ENCODE measurements around the gene PRXL2B.

Gene PRXL2B

GRCh38 chr1:2590233-2591141, 3.9 kb downstream of the PRXL2B start:
- Mint-ChIP-seq H3K36me3 (ENCODE audit: low read depth) (peaks cover 39% of the 10 kb centered on the region), H3K4me3 (no peak overlapping the region), H3K27ac (no peak overlapping the region), H3K4me1 (ENCODE audit: low read depth) (peaks cover 20% of the 10 kb centered on the region), H3K27me3 (peaks cover 34% of the 10 kb centered on the region), H3K9me3 (no peaks in the 10 kb centered on the region)
- intact Hi-C loops (cut with micrococcal nuclease), result no loop called here

DNA sequence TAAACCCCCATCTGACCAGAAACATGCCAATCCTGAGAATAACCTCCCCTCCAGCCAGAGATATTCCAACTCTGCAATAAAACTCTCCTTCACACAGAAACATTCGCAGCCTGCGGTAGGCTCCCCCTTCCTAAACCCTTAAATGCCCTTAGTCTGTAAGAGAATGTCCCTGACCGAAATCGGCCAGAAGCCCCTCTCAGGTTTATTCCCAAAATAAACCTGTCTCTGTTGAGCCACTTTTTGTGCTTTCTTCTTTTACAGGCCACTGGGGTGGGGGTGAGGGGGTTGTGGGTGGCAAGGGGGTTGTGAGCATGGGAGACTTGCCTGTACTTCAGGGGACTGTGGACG, 4.6 kb downstream of the PRXL2B start:
- intact Hi-C loops (cut with micrococcal nuclease), result no loop called here
- Mint-ChIP-seq H3K9me3 (no peaks in the 10 kb centered on the region), H3K27ac (no peak overlapping the region), H3K36me3 (ENCODE audit: low read depth) (peaks cover 36% of the 10 kb centered on the region), H3K4me3 (no peak overlapping the region), H3K4me1 (ENCODE audit: low read depth) (peaks cover 19% of the 10 kb centered on the region), H3K27me3 (peaks cover 36% of the 10 kb centered on the region)

GRCh38 chr1:2591581-2592261, 5.1 kb downstream of the PRXL2B start:
- intact Hi-C loops (cut with micrococcal nuclease), result no loop called here
- peaks cover 31% of the 10 kb centered on the region for H3K36me3 Mint-ChIP-seq (ENCODE audit: low read depth)

DNA sequence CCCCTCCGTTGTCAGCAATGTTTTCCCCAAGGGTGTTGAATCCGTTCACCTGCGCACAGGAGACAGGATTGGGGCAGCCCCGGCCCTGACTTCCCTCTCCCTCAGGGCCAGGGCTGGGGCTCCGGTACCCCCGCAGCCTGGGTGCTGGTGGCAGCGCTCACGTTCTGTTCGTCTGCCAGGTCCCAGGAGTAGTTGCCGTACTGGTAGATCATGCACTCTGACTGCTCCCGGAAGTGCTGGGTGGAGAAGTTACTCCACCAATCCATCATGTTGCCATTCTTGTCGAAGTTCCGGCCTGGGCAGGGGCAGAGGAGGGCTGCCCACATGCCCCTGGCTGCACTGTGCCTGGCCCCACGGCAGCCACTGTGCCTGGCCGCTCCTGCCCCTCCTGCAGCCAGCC, 6.1 kb downstream of the PRXL2B start:
- Mint-ChIP-seq H3K27ac (peak overlapping the region; percentile 38), H3K9me3 (no peaks in the 10 kb centered on the region), H3K4me3 (no peak overlapping the region), H3K36me3 (ENCODE audit: low read depth) (peaks cover 23% of the 10 kb centered on the region), H3K27me3 (peaks cover 34% of the 10 kb centered on the region), H3K4me1 (ENCODE audit: low read depth) (peaks cover 13% of the 10 kb centered on the region)
- intact Hi-C loops (cut with micrococcal nuclease), result no loop called here

More at GRCh38 chr1:2591581-2592261, 5.1 kb downstream of the PRXL2B start:
- no peak overlapping the region for H3K4me3 Mint-ChIP-seq
- no peaks in the 10 kb centered on the region for H3K9me3 Mint-ChIP-seq
- peaks cover 19% of the 10 kb centered on the region for H3K4me1 Mint-ChIP-seq (ENCODE audit: low read depth)
- H3K27me3 Mint-ChIP-seq, result peaks cover 36% of the 10 kb centered on the region
- H3K27ac Mint-ChIP-seq, result no peak overlapping the region

GRCh38 chr1:2593251-2593878, 6.8 kb downstream of the PRXL2B start:
- no peaks in the 10 kb centered on the region for H3K9me3 Mint-ChIP-seq
- no peak overlapping the region for H3K27ac Mint-ChIP-seq
- intact Hi-C loops (cut with micrococcal nuclease), result no loop called here
- peaks cover 21% of the 10 kb centered on the region for H3K36me3 Mint-ChIP-seq (ENCODE audit: low read depth)
- peaks cover 35% of the 10 kb centered on the region for H3K27me3 Mint-ChIP-seq
- no peak overlapping the region for H3K4me3 Mint-ChIP-seq
- peaks cover 6% of the 10 kb centered on the region for H3K4me1 Mint-ChIP-seq (ENCODE audit: low read depth)

GRCh38 chr1:2594001-2594640, 7.5 kb downstream of the PRXL2B start:
- Mint-ChIP-seq H3K4me1 (ENCODE audit: low read depth) (peaks cover 11% of the 10 kb centered on the region), H3K27ac (no peak overlapping the region), H3K36me3 (ENCODE audit: low read depth) (peaks cover 13% of the 10 kb centered on the region), H3K9me3 (no peaks in the 10 kb centered on the region), H3K4me3 (no peak overlapping the region), H3K27me3 (peaks cover 38% of the 10 kb centered on the region)
- intact Hi-C loops (cut with micrococcal nuclease), result no loop called here

DNA sequence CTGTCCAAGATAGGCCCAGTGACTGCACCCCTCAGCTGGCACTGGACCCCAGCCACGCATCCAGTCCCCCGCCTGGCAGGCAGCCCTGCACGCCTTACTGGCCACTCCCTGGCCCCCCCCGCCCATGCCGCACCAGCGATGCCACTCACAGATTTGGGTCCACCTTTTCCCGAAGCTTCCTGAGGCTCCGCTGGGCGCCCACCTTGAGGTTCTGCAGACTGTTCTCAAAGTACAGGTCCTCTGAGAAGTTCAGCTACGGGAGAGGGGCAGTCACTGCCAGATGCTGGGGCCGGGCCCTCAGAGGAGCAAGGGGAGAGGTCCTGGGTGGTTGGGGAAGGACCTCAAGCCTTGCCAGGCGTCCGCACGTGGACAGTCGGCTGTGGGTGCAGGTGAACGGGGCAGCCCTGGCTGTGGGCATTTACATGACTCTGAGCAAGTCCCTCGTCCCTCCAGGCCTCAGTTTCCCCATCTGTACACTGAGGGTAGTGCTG, 8.1 kb downstream of the PRXL2B start:
- Mint-ChIP-seq H3K27me3 (peaks cover 36% of the 10 kb centered on the region), H3K27ac (no peak overlapping the region), H3K9me3 (no peaks in the 10 kb centered on the region), H3K4me3 (no peak overlapping the region), H3K36me3 (ENCODE audit: low read depth) (peaks cover 7% of the 10 kb centered on the region), H3K4me1 (ENCODE audit: low read depth) (peaks cover 11% of the 10 kb centered on the region)
- intact Hi-C loops (cut with micrococcal nuclease), result no loop called here

DNA sequence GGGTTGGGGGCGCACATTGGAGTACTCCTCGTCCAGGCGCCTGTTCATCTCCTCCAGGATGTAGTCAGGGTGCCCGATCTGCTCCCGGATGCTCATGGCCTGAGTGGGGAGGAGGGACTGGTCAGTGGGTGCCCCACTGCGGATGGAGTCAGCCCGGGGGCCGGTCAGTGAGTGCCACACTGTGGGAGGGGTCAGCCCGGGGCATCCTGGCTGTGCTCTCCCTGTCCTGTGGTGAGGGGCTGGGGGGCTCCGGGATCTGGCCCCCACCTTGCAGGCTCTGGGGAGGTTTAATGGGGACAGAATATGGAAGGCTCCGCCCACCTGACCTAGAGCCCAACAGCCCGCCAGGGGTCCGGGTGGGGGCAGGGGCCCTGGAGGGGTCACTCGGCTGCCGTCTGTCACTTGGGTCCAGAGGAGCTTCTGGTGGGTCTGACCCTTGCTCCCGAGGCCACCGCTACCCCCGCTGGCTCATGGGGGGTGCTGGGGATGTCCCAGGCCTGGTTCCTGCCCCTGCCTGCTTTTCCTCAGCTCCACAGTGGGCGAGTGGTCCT, 8.8 kb downstream of the PRXL2B start:
- Mint-ChIP-seq H3K27me3 (peaks cover 36% of the 10 kb centered on the region), H3K9me3 (no peaks in the 10 kb centered on the region), H3K4me1 (ENCODE audit: low read depth) (peaks cover 11% of the 10 kb centered on the region), H3K36me3 (ENCODE audit: low read depth) (peaks cover under 1% of the 10 kb centered on the region), H3K4me3 (no peak overlapping the region), H3K27ac (no peak overlapping the region)
- intact Hi-C loops (cut with micrococcal nuclease), result no loop called here

DNA sequence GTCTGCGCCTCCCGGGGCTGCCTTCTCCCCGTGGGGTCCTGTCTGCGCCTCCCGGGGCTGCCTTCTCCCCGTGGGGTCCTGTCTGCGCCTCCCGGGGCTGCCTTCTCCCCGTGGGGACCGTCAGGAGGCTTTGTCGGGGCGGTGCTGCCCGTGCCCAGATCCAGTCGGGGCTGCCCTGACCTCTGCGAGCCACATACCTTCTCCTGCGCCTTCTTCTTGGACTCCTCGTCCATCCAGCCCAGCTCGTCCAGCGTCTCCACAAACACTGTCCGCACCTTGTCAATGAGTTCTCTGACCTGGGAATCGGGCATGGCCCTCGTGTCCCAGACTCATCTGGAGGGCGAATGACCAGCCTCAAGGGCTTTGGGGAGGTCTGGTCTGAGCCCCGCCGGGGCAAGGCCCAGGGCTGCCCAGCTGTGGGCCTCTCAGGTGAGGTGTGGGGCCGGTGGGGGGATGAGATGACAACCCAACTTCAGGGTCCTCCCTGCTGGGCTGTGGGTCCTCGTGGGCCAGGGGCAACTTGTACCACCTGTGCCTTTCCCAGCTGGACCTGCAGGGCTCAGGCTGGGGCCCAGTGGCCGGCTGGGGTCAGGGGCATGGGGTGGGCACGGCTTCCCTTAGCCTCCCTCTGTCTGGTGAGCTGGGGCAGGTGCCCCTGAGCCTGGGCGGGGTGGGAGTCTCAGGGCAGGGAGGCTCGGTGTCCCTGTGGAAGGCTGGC, 9.4 kb downstream of the PRXL2B start:
- Mint-ChIP-seq H3K27ac (no peak overlapping the region), H3K36me3 (ENCODE audit: low read depth) (no peaks in the 10 kb centered on the region), H3K4me1 (ENCODE audit: low read depth) (peaks cover 11% of the 10 kb centered on the region), H3K4me3 (no peak overlapping the region), H3K9me3 (no peaks in the 10 kb centered on the region), H3K27me3 (peaks cover 36% of the 10 kb centered on the region)
- intact Hi-C loops (cut with micrococcal nuclease), result no loop called here

DNA sequence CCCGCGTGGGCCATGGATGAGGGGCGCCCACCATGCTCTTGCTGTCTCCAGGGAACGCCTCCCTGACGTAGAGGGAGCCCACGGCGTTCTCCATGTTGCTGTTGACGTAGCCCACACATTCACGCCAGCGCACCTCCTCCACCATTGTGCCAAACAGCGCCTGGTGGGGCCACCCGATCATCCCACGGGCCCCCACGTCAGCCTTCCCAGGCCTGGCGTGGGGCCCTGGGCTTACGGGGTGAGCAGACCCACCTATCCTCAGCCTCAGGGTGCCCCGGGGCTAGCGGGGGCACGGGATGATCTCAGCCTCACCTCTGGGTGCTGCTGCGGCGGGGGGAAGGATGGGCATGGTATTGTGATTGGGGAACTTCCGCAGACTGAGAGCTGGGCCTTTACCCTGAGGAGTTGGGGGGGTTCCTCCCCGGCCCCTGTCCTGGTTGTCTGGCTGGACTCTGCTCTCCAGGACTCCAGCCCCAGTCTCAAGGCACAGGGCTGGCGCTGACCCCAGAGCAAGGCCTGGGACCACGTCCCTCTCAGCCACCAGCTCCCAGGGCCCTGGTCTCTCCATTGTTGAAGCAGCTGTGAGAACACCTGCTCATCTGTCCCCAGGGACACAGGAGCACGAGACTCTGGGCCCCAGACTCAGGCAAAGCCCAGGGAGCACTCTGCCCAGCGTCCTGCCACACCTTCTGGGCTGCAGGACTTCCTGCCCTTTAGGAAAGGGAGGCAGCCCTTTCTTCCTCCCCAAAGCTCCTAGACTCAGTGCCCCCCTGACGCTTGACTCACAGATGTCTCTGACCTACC, 10.2 kb downstream of the PRXL2B start:
- Mint-ChIP-seq H3K4me3 (no peak overlapping the region), H3K27ac (no peak overlapping the region), H3K9me3 (no peaks in the 10 kb centered on the region), H3K27me3 (peaks cover 35% of the 10 kb centered on the region), H3K36me3 (ENCODE audit: low read depth) (no peaks in the 10 kb centered on the region), H3K4me1 (ENCODE audit: low read depth) (peaks cover 11% of the 10 kb centered on the region)
- intact Hi-C loops (cut with micrococcal nuclease), result no loop called here

GRCh38 chr1:2597441-2598328, 11.1 kb downstream of the PRXL2B start:
- intact Hi-C loops (cut with micrococcal nuclease), result no loop called here
- Mint-ChIP-seq H3K9me3 (no peaks in the 10 kb centered on the region), H3K4me3 (no peak overlapping the region), H3K27ac (no peak overlapping the region), H3K36me3 (ENCODE audit: low read depth) (no peaks in the 10 kb centered on the region), H3K27me3 (peaks cover 38% of the 10 kb centered on the region), H3K4me1 (ENCODE audit: low read depth) (peaks cover 11% of the 10 kb centered on the region)
